Upper lobe of right lung (tissue), 1 donor: Measurements from ENCODE around the gene HCRTR1. TPM values are rescaled to one million over a fixed set of nuclear protein-coding genes. Genes with fewer than 3 reads are reported as not detected.

Experiments used
- ATAC-seq: fragments of 200-7000 bp; cut with Tn5 transposase; one replicate; pipeline ENCODE4 v1.9.1; 2020; ENCODE audit warnings: mild to moderate bottlenecking, moderate library complexity
- DNase-seq: peaks from one replicate; pipeline ENCODE4 v3.0.0-alpha.2; 2020
- H3K27ac ChIP-seq: fragments of 200-600 bp; one replicate; pipeline ENCODE4 v1.8.0; 2022
- H3K27me3 ChIP-seq: fragments of 200-600 bp; one replicate; pipeline ENCODE4 v1.8.0; 2022; ENCODE audit warnings: mild to moderate bottlenecking
- H3K36me3 ChIP-seq: fragments of 200-600 bp; one replicate; pipeline ENCODE4 v1.8.0; 2022
- H3K4me1 ChIP-seq: fragments of 200-600 bp; one replicate; pipeline ENCODE4 v1.8.0; 2022
- H3K4me3 ChIP-seq: fragments of 200-600 bp; one replicate; pipeline ENCODE4 v1.8.0; 2022; ENCODE audit warnings: mild to moderate bottlenecking
- H3K9me3 ChIP-seq: fragments of 200-600 bp; one replicate; pipeline ENCODE4 v1.8.0; 2022
- intact Hi-C: fragments of 100-400 bp; cut with DNase I; formaldehyde crosslinking; loops from one replicate; pipeline ENCODE4 v1.11.0; 2022
- total RNA-seq: library from RNA; stranded (reverse); fragmentation: NEBNext Ultra II Directional; extraction: Animal tissue kit (Norgen Biotek cat#: 25700); gene quantifications from one replicate; pipeline ENCODE4 v1.2.1, GENCODE V29; 2021
- TF ChIP-seq, protein P1 (sequence below): fragments of 200-600 bp; IDR thresholded peaks from one replicate; pipeline ENCODE4 v1.8.0; 2022; ENCODE audit warnings: antibody characterized with exemption
- donor health status: DM: no; HTN: yes; CAD: no; lungs with severe emphysema.

The HCRTR1 gene
- total RNA-seq, 1 donor from 2014 or later = not detected

DNA sequence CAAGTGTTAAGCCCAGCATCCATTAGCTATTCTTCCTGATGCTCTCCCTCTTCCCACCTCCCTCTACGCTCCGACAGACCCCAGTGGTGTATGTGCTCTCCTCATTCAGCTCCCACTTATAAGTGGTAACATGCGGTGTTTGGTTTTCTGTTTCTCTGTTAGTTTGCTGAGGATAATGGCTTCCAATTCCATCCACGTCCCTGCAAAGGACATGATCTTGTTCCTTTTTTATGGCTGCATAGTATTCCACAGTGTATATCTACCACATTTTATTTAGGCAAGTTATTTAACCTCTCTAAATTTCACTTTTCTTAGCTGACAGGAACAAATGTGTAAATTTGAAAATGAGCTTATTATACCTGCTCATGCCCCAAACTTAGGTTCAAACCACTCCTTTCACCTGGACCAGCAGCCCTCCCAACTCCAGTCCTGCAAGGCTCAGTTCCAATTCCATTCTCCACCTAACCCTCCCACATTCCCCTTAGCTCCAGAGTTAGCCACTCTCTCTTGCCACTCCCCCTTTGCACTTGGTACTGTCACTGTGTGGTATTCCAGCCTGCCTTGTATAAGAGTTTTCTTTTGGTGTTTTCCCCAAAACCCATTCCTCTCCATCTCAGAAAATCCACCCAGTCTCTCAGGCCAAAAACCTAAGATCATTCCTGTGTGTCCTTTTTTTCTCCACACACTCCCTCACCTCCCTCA is 28.9 kb downstream of the HCRTR1 start:
- Histone ChIP-seq H3K36me3 (no peaks in the 10 kb centered on the region), H3K27me3 (no peaks in the 10 kb centered on the region), H3K4me3 (no peak overlapping the region), H3K27ac (no peak overlapping the region), H3K9me3 (no peaks in the 10 kb centered on the region), H3K4me1 (peaks cover 29% of the 10 kb centered on the region)
- no peak for ATAC-seq
- DNase-seq = no peak
- TF ChIP-seq, protein P1, sequence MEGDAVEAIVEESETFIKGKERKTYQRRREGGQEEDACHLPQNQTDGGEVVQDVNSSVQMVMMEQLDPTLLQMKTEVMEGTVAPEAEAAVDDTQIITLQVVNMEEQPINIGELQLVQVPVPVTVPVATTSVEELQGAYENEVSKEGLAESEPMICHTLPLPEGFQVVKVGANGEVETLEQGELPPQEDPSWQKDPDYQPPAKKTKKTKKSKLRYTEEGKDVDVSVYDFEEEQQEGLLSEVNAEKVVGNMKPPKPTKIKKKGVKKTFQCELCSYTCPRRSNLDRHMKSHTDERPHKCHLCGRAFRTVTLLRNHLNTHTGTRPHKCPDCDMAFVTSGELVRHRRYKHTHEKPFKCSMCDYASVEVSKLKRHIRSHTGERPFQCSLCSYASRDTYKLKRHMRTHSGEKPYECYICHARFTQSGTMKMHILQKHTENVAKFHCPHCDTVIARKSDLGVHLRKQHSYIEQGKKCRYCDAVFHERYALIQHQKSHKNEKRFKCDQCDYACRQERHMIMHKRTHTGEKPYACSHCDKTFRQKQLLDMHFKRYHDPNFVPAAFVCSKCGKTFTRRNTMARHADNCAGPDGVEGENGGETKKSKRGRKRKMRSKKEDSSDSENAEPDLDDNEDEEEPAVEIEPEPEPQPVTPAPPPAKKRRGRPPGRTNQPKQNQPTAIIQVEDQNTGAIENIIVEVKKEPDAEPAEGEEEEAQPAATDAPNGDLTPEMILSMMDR = no peak
- intact Hi-C loops = no loop called here

DNA sequence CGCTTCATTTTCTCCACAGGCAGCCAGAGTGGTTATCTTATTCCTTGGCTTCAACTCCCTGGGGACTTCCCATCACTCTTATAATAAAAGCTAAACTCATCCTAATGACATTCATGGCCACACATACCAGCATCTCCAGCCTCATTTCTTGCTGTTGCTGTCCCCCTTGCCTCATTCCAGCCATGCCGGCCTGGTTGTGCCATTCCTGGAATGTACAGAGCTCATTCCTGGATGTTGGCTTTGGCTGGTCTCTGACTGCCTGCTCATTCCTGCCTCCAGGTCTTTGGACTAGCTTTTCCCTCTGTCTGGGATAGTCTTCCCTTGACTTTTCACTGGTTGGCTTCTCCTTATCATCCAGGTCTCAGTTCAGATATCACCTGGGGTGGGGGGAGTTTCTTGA is 29.6 kb downstream of the HCRTR1 start:
- no peak overlapping the region for H3K27ac ChIP-seq
- no peaks in the 10 kb centered on the region for H3K36me3 ChIP-seq
- H3K27me3 ChIP-seq = no peaks in the 10 kb centered on the region
- TF ChIP-seq, protein P1 = no peak
- H3K9me3 ChIP-seq = no peaks in the 10 kb centered on the region
- H3K4me1 ChIP-seq = peaks cover 22% of the 10 kb centered on the region
- intact Hi-C loops = no loop called here
- DNase-seq (no peak), ATAC-seq (no peak)
- H3K4me3 ChIP-seq = no peak overlapping the region

DNA sequence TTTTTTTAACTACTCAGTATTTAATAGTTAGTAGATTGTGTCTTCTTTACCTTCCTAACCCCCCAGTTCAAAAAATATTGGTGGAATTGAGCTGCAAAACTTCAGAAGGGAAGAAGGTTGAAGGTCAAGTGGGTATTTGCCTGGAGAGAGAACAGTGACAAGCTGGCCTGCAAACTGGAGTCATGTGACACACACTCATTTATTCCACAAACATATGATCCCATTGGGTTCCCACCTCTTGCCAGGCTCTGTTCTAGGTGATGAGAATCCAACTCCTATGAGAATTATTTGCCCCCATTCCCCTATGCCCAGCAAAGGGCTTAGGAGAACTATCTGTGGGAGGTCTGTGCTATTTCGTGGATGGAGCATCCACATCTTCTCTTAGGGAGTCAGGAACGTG is 30.7 kb downstream of the HCRTR1 start:
- TF ChIP-seq, protein P1 = no peak
- Histone ChIP-seq H3K4me1 (peaks cover 15% of the 10 kb centered on the region), H3K27ac (no peak overlapping the region), H3K4me3 (no peak overlapping the region), H3K9me3 (no peaks in the 10 kb centered on the region), H3K36me3 (no peaks in the 10 kb centered on the region), H3K27me3 (no peaks in the 10 kb centered on the region)
- ATAC-seq = no peak
- DNase-seq = no peak
- intact Hi-C loops = no loop called here

DNA sequence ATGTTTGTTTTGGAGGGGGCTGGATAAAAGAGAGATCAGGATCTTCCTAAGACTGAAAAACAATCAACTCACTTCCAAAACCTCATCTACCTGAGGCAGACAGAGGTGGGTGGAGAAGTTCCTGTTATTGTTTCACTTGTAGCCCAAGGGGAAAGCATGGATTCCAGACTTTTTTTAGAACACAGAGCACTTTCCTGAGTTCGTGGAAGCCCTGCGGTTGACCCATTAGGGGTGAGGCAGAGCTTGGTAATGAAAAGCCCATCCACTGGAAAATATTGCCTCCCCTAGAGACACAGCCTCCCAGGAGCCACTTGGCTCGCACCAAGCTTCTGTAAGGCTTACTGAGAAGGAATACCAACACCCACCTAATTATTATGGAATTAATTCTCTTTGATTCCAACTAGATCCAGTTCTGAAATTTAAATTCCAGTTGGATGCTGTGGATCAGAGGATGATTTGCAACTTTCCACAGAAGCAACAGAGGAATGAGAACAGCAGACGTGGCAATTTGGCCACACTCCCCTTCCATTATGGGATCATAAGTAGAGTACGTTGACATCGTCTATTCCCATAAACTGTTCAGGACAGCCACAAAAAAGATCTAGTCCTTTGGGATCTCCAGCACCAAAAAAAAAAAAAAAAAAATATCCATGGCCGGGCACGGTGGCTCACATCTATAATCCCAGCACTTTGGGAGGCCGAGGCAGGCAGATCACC is 31.3 kb downstream of the HCRTR1 start:
- H3K4me1 ChIP-seq = peaks cover 9% of the 10 kb centered on the region
- TF ChIP-seq, protein P1 = no peak
- no peak overlapping the region for H3K27ac ChIP-seq
- DNase-seq (no peak), ATAC-seq (no peak)
- no peaks in the 10 kb centered on the region for H3K36me3 ChIP-seq
- intact Hi-C loops = no loop called here
- H3K4me3 ChIP-seq = no peak overlapping the region
- no peaks in the 10 kb centered on the region for H3K9me3 ChIP-seq
- H3K27me3 ChIP-seq = no peaks in the 10 kb centered on the region

DNA sequence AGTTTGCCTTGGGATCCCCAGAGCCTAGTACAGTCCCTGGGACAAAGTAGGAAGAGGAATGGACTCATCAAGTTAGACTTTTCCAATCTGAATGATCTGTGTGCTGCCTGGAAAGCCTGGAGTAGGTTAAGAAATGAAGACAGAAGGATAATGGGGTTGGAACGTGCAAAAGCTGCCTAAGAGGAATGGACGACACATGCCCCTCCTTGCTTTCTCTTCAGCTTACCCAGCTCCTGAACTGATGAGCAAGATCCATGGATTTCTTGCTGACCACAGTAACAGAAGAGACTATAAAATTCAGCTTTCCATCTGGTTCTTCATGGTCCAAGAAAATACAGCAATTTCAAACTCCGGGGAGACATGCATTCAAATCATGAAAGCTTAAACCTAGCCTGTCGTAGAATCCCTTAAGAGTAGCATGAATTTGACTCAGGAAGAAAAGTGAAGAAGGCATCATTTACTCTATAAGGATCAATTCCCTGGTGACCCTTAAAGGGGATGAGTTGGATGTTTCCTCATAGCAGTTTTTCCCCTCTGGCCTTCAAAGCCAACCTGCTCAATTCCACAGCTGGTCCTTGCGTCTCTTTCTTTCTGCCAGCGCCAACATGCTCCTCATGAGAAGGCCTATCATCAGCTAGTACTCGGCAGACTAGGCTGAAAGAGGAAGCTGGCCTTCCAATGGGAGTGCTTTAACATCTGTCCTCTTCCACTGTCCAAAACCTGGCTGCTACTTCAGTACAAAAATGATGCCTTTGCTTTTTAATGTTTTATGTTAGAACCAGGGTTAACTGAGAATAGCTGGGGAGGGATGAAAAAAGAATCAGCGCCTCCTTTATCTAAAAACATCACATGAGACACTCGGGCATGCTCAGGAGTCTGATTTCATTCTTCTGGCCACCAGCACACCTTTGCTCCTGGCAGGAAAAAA is 32.9 kb downstream of the HCRTR1 start:
- H3K4me1 ChIP-seq = peaks cover 3% of the 10 kb centered on the region
- H3K27me3 ChIP-seq = no peaks in the 10 kb centered on the region
- TF ChIP-seq, protein P1 = no peak
- no peaks in the 10 kb centered on the region for H3K36me3 ChIP-seq
- ATAC-seq = no peak
- H3K27ac ChIP-seq = no peak overlapping the region
- no peak overlapping the region for H3K4me3 ChIP-seq
- H3K9me3 ChIP-seq = no peaks in the 10 kb centered on the region
- no peak for DNase-seq
- intact Hi-C loops = no loop called here
